GM18499 (cell line): Measurements from ENCODE around the gene ATP5IF1.

ENCODE experiments used
- ATAC-seq: cut with Tn5 transposase; IDR thresholded peaks from one replicate; pipeline ENCODE4 v1.9.1; 2021; ENCODE audit warnings: moderate number of reproducible peaks; ENCODE audit not compliant: insufficient read depth, unreplicated experiment

Gene ATP5IF1

DNA sequence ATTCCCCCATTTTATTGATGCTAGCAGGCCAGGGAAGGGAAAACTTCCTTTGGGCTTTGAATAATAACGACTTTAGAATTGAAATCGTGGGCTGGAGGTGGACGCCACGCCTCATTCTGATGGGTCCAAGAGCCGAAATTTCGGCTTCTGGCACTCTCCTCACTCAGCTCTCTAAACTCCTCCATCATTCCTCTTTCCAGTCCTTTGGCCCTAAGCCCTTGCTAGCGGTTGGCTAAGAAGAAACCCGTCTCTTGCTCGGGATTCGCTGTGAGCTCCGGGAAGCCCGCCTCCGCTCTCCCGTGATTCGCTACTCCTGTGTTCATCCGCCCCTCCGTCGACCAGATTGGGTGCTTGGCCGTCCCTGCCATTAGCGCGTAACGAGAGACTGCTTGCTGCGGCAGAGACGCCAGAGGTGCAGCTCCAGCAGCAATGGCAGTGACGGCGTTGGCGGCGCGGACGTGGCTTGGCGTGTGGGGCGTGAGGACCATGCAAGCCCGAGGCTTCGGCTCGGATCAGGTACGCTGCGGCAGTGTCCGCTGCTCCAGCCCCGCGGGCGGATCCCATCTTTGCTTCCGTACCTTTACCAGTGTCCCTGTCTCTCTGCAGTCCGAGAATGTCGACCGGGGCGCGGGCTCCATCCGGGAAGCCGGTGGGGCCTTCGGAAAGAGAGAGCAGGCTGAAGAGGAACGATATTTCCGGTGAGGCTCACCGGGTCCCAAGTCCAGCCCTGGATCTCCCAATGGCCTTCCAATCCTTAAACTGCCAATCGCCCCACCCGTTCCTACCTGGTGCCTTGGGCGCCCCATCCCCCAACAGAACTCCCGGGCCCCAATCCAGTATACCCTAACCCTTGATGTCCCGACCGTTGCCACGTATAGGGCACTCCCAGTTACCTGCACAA lies at the start of gene ATP5IF1:
ATP5IF1 (plus strand) TSS at position 370 of the 901 bp plus-strand sequence; CDS start at position 430, 60 bp downstream.
- ATAC-seq = peak; percentile 55

GRCh38 chr1:28190337-28190979 lies 45.5 kb upstream of the ATP5IF1 start:
- ATAC-seq = no peak

DNA sequence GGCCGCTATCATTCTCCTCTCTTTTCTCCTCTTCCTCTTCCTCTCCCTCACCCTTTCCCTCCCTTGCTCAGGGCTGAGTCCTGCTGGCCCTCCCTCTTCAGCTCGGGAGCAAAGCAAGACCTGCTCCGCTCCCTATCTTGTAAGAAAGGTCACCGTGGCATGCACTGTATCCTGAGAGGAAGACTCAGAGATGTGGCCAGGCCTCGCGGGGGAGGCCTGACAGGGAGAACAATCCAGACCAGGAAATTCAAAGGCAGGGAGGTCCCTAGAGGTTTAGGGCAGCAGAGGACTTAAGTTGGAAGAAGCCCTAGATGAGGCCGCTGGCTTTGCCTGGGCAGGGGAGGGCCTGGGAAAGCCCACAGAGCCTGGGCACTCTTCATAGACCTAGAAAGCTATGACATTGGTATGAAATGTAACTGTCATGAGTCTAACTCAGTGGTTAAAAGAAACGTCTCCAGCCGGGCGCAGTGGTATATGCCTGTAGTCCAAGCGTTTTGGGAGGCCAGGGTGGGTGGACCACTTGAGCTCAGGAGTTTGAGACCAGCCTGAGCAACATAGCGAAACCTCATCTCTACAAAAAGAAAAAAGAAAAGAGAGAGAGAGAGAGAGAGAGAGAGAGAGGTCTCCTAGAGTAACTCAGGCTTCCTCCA lies 44.8 kb upstream of the ATP5IF1 start:
- ATAC-seq = no peak

GRCh38 chr1:28193701-28194161 lies 42.2 kb upstream of the ATP5IF1 start:
- no peak for ATAC-seq

DNA sequence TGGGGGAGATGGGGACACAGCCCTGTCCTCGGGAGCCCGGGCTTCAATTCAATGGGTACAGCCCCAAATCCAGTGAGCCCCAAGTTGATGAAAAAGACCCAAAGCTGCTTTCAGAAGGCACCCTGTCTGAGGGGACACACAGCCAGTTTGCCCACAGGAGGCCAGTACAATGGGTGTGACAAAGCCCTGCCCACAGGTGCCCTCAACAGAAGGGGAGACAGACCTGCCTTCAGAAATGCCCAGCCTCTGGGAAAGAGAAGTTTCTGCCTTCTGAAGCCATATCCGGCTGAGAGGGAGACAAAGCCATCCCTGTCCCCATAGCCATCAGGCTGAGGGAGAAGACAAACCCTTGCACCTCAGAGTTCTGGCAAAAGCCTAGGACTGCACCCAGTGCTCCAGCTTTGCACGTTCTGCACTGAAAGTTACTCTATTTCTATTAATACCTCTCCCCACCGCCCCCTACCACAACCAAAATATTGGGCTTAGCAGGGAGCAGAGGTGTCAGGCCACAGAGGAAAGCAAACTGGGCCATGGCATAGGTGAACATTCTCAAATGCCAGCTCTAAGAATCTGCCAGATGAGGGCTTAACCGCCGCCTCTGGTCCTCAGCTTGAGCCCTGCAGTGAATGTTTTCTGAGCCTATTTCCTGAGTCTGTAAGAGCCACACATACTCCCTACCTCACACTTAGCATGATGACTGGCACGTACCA lies 41.4 kb upstream of the ATP5IF1 start:
- ATAC-seq = no peak

- no peak for ATAC-seq
Observed at GRCh38 chr1:28195780-28196179, 40.1 kb upstream of the ATP5IF1 start.

GRCh38 chr1:28196330-28196729 lies 39.6 kb upstream of the ATP5IF1 start:
- no peak for ATAC-seq

GRCh38 chr1:28197682-28198415 lies 38.1 kb upstream of the ATP5IF1 start:
- ATAC-seq = no peak

DNA sequence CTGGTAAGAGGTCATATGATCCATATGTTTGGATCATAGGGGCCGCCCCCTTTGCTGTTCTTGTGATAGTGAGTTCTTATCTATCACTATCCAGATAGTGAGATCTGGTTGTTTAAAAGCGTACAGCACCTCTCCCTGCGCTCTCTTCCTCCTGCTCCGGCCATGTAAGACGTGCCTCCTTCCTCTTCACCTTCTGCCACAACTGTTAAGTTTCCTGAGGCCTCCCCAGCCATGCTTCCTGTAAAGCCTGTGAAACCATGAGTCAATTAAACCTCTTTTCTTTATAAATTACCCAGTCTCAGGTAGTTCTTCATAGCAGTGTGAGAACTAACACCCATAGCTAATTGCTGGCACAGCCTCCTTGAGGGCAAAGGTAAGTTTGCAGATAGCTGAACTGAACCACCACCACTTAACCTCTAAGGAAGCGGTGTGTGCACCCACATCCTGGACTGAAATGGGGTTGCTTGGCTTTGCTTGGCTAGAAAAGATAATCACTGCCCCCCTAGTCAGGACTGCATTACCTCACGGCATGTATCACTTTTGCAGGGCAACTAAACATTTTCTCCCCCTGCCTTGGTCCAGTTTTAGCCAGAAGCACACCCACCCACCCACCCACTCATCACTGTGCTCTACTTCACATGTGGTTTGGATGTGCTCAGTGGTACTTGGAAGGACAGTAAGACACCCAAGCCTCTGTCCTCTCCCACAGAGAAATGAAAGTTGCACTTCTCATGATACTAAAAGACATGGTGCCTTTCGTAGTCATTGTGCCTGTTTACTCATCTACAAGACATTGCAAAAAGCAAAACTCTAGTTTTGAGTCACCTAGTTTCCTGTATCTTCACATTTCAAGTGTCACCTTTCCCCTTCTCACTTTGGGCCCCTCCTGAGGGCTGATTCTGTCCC lies 36.3 kb upstream of the ATP5IF1 start:
- ATAC-seq = peak; percentile 65

GRCh38 chr1:28200234-28200873 lies 35.6 kb upstream of the ATP5IF1 start:
- ATAC-seq = no peak

GRCh38 chr1:28205243-28205642 lies 30.7 kb upstream of the ATP5IF1 start:
- no peak for ATAC-seq

DNA sequence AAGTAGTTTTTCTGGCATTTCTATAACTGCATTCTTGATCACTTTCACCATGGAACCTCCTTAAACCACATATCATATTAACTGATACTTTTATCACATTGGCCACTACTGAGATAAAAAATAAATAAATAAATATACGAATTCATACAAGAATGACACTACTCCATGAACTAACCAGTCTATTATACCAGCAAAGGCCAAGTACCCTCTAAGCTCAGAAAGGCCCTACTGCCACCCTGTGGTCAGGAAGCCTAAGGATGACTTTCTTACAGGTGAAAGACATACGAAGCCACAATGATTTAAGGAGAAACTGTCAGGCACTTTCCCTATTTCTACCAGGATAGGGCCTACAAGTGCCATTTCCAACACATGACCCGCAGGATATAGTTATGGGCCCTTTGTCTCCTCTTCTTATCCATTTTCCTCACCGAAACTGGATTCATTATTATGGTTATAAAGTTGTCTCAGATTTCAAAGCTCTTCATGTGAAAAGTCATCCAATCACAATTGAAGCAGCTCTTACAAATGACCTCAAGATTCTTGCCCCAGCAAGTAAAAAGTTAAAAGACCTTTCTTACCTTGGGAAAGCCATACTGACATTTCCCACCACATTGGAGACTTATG lies 27.0 kb upstream of the ATP5IF1 start:
- no peak for ATAC-seq

GRCh38 chr1:28209700-28210099 lies 26.2 kb upstream of the ATP5IF1 start:
- no peak for ATAC-seq

GRCh38 chr1:28213315-28213714 lies 22.6 kb upstream of the ATP5IF1 start:
- ATAC-seq = no peak

DNA sequence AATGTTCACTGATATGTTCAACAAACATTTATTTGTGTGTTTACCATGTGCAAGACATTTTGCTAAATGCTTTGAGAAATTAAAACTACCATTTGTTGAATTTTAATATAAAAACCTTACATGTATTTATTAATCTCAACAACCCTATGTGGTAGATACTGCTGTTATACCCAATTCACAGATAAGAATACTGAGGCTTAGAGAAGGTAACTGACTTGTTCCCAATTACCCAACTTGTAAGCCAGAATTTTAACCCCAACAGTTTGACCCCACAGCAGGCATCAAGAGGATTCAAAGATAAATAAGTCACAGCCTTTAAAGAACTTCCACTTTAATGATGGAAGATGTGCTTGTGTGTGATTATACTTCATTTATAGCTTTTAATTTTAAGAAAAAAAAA lies 6.8 kb upstream of the ATP5IF1 start:
- no peak for ATAC-seq

DNA sequence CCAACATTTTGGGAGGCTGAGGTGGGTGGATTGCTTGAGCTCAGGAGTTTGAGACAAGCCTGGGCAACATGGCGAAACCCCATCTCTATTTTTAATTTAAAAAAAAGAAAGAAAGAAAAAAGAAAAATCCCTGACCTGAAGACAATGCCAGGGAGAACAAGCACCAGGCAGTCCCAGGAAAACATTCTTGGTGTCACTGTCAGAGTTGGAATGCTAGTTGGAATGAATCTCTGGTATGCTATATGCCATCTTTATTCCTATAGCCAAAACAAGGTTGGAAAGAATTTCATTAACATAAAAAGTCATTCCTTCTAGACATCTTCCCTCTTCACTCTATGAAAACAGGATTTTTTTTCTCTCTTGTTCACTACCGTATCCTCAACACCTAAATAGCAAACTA lies 5.9 kb upstream of the ATP5IF1 start:
- ATAC-seq = no peak

DNA sequence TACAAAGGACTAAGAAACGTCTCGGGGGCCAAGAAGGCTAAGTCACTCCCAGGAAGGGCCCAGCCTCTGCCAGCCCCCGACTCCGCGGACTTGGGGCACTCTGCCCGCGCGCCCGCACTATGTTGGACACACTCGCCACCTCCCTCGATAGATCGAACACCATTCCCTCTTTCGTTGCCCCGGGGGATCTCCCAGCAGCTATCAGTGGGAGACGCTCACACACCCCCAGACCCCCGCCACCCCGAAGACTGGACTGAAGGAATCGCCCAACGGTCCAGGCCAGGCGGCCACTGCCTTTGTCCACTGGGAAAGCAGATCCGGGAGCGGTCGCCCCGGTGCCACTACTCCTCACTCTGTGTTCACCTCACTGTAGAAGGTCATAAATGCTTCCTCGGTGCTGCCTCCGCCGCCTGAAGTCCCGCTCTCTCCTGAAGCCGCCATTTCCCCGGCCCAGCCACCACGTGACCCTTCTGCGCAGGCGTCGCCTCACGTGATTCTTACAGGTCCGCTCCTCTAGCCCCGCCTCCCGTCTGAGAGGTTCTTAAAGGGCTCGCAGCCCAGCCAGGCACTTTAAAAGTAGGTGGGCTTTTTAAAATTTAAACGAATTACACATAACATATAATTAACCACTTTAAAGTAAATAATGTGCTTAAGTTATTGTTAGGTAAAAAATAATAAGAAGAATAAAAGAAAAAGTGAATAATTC lies 3.2 kb upstream of the ATP5IF1 start, which contains the start of gene DNAJC8:
DNAJC8 (minus strand) TSS at position 472 of the 706 bp plus-strand sequence; CDS start at position 441, 31 bp downstream.
- no peak for ATAC-seq
